HL-60 (cell line): ENCODE data around the gene OLFML2B.

ENCODE experiments used
- POLR2AphosphoS5 ChIP-seq: IDR thresholded peaks from 2 replicates; pipeline ENCODE4 v1.6.1; 2012; ENCODE audit warnings: low read depth
- REST ChIP-seq: IDR thresholded peaks from 2 replicates; pipeline ENCODE4 v1.6.1; 2012; ENCODE audit warnings: low read depth; ENCODE audit not compliant: insufficient replicate concordance
- SPI1 ChIP-seq: IDR thresholded peaks from 2 replicates; pipeline ENCODE4 v1.6.1; 2012; ENCODE audit warnings: low read depth, mild to moderate bottlenecking, borderline replicate concordance
- TF ChIP-seq, protein P1 (sequence below): IDR thresholded peaks from one replicate; pipeline ENCODE4 v1.5.1; 2011; ENCODE audit warnings: low read length, control low read depth, inconsistent platforms; ENCODE audit not compliant: insufficient read depth

GRCh38 chr1:162056043-162056442 lies 32.4 kb upstream of the OLFML2B start:
- TF ChIP-seq, protein P1, sequence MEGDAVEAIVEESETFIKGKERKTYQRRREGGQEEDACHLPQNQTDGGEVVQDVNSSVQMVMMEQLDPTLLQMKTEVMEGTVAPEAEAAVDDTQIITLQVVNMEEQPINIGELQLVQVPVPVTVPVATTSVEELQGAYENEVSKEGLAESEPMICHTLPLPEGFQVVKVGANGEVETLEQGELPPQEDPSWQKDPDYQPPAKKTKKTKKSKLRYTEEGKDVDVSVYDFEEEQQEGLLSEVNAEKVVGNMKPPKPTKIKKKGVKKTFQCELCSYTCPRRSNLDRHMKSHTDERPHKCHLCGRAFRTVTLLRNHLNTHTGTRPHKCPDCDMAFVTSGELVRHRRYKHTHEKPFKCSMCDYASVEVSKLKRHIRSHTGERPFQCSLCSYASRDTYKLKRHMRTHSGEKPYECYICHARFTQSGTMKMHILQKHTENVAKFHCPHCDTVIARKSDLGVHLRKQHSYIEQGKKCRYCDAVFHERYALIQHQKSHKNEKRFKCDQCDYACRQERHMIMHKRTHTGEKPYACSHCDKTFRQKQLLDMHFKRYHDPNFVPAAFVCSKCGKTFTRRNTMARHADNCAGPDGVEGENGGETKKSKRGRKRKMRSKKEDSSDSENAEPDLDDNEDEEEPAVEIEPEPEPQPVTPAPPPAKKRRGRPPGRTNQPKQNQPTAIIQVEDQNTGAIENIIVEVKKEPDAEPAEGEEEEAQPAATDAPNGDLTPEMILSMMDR: peak; percentile 90
- TF ChIP-seq POLR2AphosphoS5: no peak
- no peak for TF ChIP-seq REST
- no peak for TF ChIP-seq SPI1
